Astrocyte (in vitro differentiated cells and primary cell): ENCODE data around the gene MYO3B. TPM values are rescaled to one million over a fixed set of nuclear protein-coding genes. Genes with fewer than 3 reads are reported as not detected.

Source experiments
- DNase-seq: peaks from one replicate; pipeline ENCODE4 v3.0.0-alpha.2; 2010; ENCODE audit warnings: low read depth
- FAIRE-seq: peaks from 2 replicates; lab custom pipeline; 2011; peaks lifted over from hg19 to GRCh38; lab: Jason Lieb, UNC
- H2AFZ ChIP-seq: 2 replicates; pipeline ENCODE4 v1.6.0; 2012; ENCODE audit warnings: low read depth, low read length, inconsistent platforms
- H3K27ac ChIP-seq: 2 replicates; pipeline ENCODE4 v1.5.1; 2011; ENCODE audit warnings: low read depth, low read length, inconsistent platforms
- H3K27me3 ChIP-seq: 2 replicates; pipeline ENCODE4 v1.6.0; 2011; ENCODE audit warnings: low read length, inconsistent platforms; ENCODE audit not compliant: insufficient read depth
- H3K36me3 ChIP-seq: 2 replicates; pipeline ENCODE4 v1.5.1; 2011; ENCODE audit warnings: low read length, inconsistent platforms; ENCODE audit not compliant: insufficient read depth
- H3K4me1 ChIP-seq: 2 replicates; pipeline ENCODE4 v1.5.1; 2011; ENCODE audit warnings: low read length, inconsistent platforms; ENCODE audit not compliant: insufficient read depth
- H3K4me2 ChIP-seq: 2 replicates; pipeline ENCODE4 v1.6.0; 2012; ENCODE audit warnings: low read length, inconsistent platforms
- H3K4me3 ChIP-seq: 2 replicates; pipeline ENCODE4 v1.5.1; 2011; ENCODE audit warnings: low read depth, mild to moderate bottlenecking, low read length, inconsistent platforms; ENCODE audit not compliant: insufficient read depth
- H3K79me2 ChIP-seq: 2 replicates; pipeline ENCODE4 v1.6.0; 2012; ENCODE audit warnings: mild to moderate bottlenecking, low read length, inconsistent platforms; ENCODE audit not compliant: insufficient read depth
- H3K9ac ChIP-seq: 2 replicates; pipeline ENCODE4 v1.6.0; 2012; ENCODE audit warnings: mild to moderate bottlenecking, low read length, inconsistent platforms
- H3K9me3 ChIP-seq: 2 replicates; pipeline ENCODE4 v1.5.1; 2012; ENCODE audit warnings: low read depth, mild to moderate bottlenecking, low read length, inconsistent platforms; ENCODE audit not compliant: insufficient read depth
- H4K20me1 ChIP-seq: 2 replicates; pipeline ENCODE4 v1.6.0; 2012; ENCODE audit warnings: low read length, inconsistent platforms; ENCODE audit not compliant: insufficient read depth
- H3K27ac Mint-ChIP-seq: one replicate; pipeline ENCODE4 v1.8.0; 2021; ENCODE audit warnings: mild to moderate bottlenecking, mixed read lengths; ENCODE audit not compliant: unreplicated experiment
- H3K27me3 Mint-ChIP-seq: one replicate; pipeline ENCODE4 v1.8.0; 2021; ENCODE audit warnings: low read depth, mixed read lengths; ENCODE audit not compliant: unreplicated experiment
- H3K36me3 Mint-ChIP-seq: one replicate; pipeline ENCODE4 v1.8.0; 2021; ENCODE audit warnings: low read depth, mixed read lengths; ENCODE audit not compliant: unreplicated experiment
- H3K4me1 Mint-ChIP-seq: one replicate; pipeline ENCODE4 v1.8.0; 2021; ENCODE audit warnings: low read depth, mixed read lengths; ENCODE audit not compliant: unreplicated experiment
- H3K4me3 Mint-ChIP-seq: one replicate; pipeline ENCODE4 v1.8.0; 2021; ENCODE audit warnings: mild to moderate bottlenecking, moderate library complexity, mixed read lengths; ENCODE audit not compliant: unreplicated experiment
- H3K9me3 Mint-ChIP-seq: one replicate; pipeline ENCODE4 v1.8.0; 2021; ENCODE audit warnings: mild to moderate bottlenecking, mixed read lengths; ENCODE audit not compliant: unreplicated experiment
- CTCF ChIP-seq: IDR thresholded peaks from 2 replicates; pipeline ENCODE4 v1.5.1; 2011; ENCODE audit warnings: low read depth, mild to moderate bottlenecking, inconsistent platforms, low read length, moderate library complexity; ENCODE audit not compliant: insufficient read depth
- EZH2 ChIP-seq: IDR thresholded peaks from 2 replicates; pipeline ENCODE4 v1.6.1; 2012; ENCODE audit warnings: mild to moderate bottlenecking, low read length, inconsistent platforms; ENCODE audit not compliant: insufficient read depth
- total RNA-seq: library from RNA; stranded (reverse); gene quantifications from 2 replicates; pipeline ENCODE4 v1.2.1, GENCODE V29; 2021

Gene MYO3B
- total RNA-seq, 1 donor from 2014 or later = not detected

DNA sequence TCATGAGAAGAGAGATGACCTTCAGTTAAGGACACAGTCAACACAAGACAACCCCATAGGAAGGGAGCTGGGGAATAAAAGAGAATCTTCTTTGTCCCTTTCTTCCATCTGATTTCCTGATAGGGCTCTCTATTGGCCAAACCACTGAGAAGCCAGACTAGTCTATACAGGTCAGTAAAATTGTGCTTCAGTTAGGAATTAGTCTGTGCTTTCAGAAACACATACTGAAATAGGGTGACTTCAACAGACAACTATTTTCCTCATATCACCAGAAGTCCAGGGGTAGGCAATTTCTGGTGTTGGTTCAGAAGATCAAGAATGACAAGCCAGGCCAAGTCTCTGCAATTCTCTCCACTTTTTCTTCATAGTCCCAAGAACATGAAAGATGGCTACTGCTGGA lies 385.5 kb downstream of the MYO3B start:
- no peak overlapping the region for H3K4me3 ChIP-seq
- Mint-ChIP-seq H3K9me3 (no peaks in the 10 kb centered on the region), H3K27ac (no peak overlapping the region), H3K4me1 (peaks cover 3% of the 10 kb centered on the region), H3K27me3 (peaks cover 13% of the 10 kb centered on the region), H3K36me3 (no peaks in the 10 kb centered on the region), H3K4me3 (no peak overlapping the region)
- H4K20me1 ChIP-seq = no peaks in the 10 kb centered on the region
- no peak for FAIRE-seq
- no peak for TF ChIP-seq EZH2
- TF ChIP-seq CTCF = no peak
- H3K27ac ChIP-seq = no peak overlapping the region
- H2AFZ ChIP-seq = no peak overlapping the region
- H3K9me3 ChIP-seq = no peaks in the 10 kb centered on the region
- no peaks in the 10 kb centered on the region for H3K79me2 ChIP-seq
- no peak overlapping the region for H3K9ac ChIP-seq
- no peaks in the 10 kb centered on the region for H3K36me3 ChIP-seq
- no peak overlapping the region for H3K4me2 ChIP-seq
- no peak for DNase-seq
- no peaks in the 10 kb centered on the region for H3K4me1 ChIP-seq
- H3K27me3 ChIP-seq = no peaks in the 10 kb centered on the region

DNA sequence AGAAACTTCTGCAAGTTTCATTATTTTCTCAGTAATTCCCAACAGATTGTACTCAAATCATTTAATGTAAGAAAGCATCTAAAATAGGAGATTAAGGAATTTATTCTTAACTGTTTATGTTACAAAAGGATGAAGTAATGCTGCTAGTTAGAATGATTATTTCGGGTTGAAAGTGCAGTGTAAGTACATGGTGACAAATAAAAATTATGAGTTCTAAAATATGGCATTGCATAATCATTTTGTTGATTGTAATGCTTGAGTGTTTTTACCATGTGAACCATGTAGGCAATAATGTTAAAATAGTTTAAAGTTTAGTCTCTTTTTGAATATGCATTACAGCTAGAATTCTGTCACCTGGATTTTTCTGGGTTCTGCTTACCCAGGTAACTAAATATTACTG lies 388.2 kb downstream of the MYO3B start:
- no peak overlapping the region for H3K4me3 Mint-ChIP-seq
- Histone ChIP-seq H3K27me3 (no peaks in the 10 kb centered on the region), H3K36me3 (no peaks in the 10 kb centered on the region), H3K79me2 (no peaks in the 10 kb centered on the region), H2AFZ (no peak overlapping the region), H3K4me3 (no peak overlapping the region), H3K27ac (no peak overlapping the region), H3K4me2 (no peak overlapping the region), H4K20me1 (no peaks in the 10 kb centered on the region), H3K9ac (no peak overlapping the region), H3K9me3 (no peaks in the 10 kb centered on the region), H3K4me1 (no peaks in the 10 kb centered on the region)
- H3K36me3 Mint-ChIP-seq = no peaks in the 10 kb centered on the region
- no peak for FAIRE-seq
- peaks cover 3% of the 10 kb centered on the region for H3K4me1 Mint-ChIP-seq
- no peak for DNase-seq
- TF ChIP-seq CTCF (no peak), EZH2 (no peak)
- H3K27ac Mint-ChIP-seq = no peak overlapping the region
- peaks cover 8% of the 10 kb centered on the region for H3K27me3 Mint-ChIP-seq
- no peaks in the 10 kb centered on the region for H3K9me3 Mint-ChIP-seq

DNA sequence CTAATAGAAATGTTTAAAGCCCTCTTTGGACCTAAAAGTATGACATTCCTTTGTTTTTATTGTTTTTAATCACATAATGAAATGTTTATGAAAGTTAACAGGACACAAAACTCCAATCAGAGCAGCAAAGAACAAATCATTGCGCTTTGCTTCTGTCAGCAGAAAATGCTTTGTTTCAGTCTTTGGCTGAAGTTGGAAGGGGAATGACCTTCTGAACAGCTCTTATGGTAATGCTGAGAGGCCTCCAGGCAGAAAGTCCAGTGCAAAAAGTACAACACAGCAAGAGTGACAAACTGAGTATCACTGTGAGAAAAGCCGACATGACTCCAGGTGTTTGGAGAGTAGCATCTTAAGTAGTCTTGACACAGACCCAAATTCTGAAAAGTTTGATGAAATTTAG lies 389.5 kb downstream of the MYO3B start:
- no peaks in the 10 kb centered on the region for H3K36me3 Mint-ChIP-seq
- no peak overlapping the region for H3K27ac ChIP-seq
- H2AFZ ChIP-seq = no peak overlapping the region
- H3K4me1 ChIP-seq = no peaks in the 10 kb centered on the region
- TF ChIP-seq EZH2 (no peak), CTCF (no peak)
- H3K9me3 Mint-ChIP-seq = no peaks in the 10 kb centered on the region
- peaks cover 3% of the 10 kb centered on the region for H3K4me1 Mint-ChIP-seq
- H3K36me3 ChIP-seq = no peaks in the 10 kb centered on the region
- H3K27me3 ChIP-seq = no peaks in the 10 kb centered on the region
- no peaks in the 10 kb centered on the region for H4K20me1 ChIP-seq
- H3K4me3 ChIP-seq = no peak overlapping the region
- no peak overlapping the region for H3K4me3 Mint-ChIP-seq
- FAIRE-seq = no peak
- no peak for DNase-seq
- no peaks in the 10 kb centered on the region for H3K79me2 ChIP-seq
- H3K27ac Mint-ChIP-seq = no peak overlapping the region
- no peaks in the 10 kb centered on the region for H3K9me3 ChIP-seq
- H3K27me3 Mint-ChIP-seq = peaks cover 15% of the 10 kb centered on the region
- no peak overlapping the region for H3K4me2 ChIP-seq
- H3K9ac ChIP-seq = no peak overlapping the region
